IPS-15b (cell line): ENCODE results near the gene SCGB1C2.

Experiments used
- H3K27me3 ChIP-seq: one replicate; pipeline ENCODE4 v1.6.1; 2013; ENCODE audit warnings: low read length; ENCODE audit not compliant: control insufficient read depth, insufficient read depth
- H3K36me3 ChIP-seq: one replicate; pipeline ENCODE4 v1.6.1; 2013; ENCODE audit warnings: low read length; ENCODE audit not compliant: control insufficient read depth, insufficient read depth
- H3K4me1 ChIP-seq: one replicate; pipeline ENCODE4 v1.6.1; 2013; ENCODE audit warnings: mild to moderate bottlenecking, low read length; ENCODE audit not compliant: control insufficient read depth, insufficient read depth
- H3K4me3 ChIP-seq: one replicate; pipeline ENCODE4 v1.5.1; 2013; ENCODE audit warnings: low read depth, low read length
- H3K9ac ChIP-seq: one replicate; pipeline ENCODE4 v1.6.1; 2013; ENCODE audit warnings: low read depth, mild to moderate bottlenecking, low read length
- H3K9me3 ChIP-seq: one replicate; pipeline ENCODE4 v1.6.1; 2013; ENCODE audit warnings: mild to moderate bottlenecking, low read length; ENCODE audit not compliant: control insufficient read depth, insufficient read depth

Gene SCGB1C2

DNA sequence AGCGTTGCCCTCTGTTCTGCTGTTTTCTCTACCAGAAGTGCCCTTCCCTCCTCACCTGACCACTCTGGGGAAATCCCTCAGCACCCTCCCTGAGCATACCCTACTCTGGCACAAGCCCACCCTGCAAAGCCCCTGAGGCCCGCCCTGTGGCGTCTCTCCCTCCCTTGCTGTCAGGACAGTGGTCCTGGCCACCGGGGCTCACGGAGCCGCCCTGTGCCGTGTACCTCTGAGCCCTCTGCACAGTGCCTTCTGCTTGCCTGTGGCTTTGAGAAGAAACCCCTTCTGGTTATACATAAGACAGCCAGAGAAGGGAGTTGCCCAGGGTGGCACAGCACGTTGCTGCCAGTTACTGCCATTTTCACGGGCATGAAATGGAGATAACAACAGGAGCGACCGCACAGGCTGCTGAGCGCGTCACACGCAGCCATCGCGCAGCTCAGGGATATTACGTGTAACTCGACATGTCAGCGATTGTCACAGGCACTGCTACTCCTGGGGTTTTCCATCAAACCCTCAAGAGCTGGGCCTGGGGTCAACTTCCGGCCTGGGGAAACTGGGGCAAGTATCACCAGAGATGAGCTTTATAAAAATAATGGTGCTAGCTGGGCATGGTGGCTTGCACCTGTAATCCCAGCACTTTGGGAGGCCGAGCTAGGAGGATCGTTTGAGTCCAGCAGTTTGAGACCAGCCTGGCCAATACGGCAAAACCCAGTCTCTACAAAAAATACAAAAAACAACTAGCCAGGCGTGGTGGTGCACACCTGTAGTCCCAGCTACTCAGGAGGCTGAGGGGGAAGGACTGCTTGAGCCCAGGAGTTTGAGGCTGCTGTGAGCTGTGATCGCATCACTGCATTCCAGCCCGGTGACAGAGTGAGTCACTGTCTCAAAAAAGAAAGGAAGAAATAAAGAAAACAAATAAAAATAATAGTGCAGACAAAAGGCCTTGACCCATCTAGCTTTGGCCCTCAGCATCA, 14.8 kb downstream of the SCGB1C2 start:
- Histone ChIP-seq H3K27me3 (no peaks in the 10 kb centered on the region), H3K4me3 (no peak overlapping the region), H3K36me3 (no peaks in the 10 kb centered on the region), H3K9ac (no peak overlapping the region), H3K9me3 (no peaks in the 10 kb centered on the region), H3K4me1 (no peaks in the 10 kb centered on the region)

DNA sequence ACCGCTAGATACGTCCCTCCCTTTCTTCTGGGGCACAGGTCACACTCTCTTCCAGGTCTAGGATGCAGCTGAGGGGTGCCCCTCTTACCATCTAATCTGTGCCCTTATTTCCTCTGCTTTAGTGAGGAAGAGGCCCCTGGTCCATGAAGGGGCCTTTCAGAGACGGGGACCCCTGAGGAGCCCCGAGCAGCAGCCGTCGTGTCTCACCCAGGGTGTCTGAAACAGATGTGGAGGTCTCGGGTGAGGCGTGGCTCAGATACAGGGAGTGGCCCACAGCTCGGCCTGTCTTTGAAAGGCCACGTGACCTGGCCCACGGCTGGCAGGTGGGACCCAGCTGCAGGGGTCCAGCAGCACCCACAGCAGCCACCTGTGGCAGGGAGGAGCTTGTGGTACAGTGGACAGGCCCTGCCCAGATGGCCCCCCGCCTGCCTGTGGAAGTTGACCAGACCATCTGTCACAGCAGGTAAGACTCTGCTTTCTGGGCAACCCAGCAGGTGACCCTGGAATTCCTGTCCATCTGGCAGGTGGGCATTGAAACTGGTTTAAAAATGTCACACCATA, 15.6 kb downstream of the SCGB1C2 start:
- Histone ChIP-seq H3K27me3 (no peaks in the 10 kb centered on the region), H3K36me3 (no peaks in the 10 kb centered on the region), H3K9ac (no peak overlapping the region), H3K4me3 (no peak overlapping the region), H3K4me1 (no peaks in the 10 kb centered on the region), H3K9me3 (no peaks in the 10 kb centered on the region)

DNA sequence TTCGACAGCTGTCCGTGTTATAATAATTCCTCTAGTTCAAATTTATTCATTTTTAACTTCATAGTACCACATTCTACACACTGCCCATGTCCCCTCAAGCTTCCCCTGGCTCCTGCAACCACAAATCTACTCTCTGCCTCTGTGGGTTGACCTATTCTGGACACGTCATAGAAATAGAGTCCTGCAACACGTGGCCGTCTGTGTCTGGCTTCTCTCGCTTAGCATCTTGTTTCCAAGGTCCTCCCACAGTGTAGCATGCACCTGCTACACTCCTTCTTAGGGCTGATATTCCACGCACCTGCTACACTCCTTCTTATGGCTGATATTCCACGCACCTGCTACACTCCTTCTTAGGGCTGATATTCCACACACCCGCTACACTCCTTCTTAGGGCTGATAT, 16.5 kb downstream of the SCGB1C2 start:
- no peak overlapping the region for H3K9ac ChIP-seq
- H3K9me3 ChIP-seq, result no peaks in the 10 kb centered on the region
- no peaks in the 10 kb centered on the region for H3K36me3 ChIP-seq
- no peak overlapping the region for H3K4me3 ChIP-seq
- no peaks in the 10 kb centered on the region for H3K4me1 ChIP-seq
- H3K27me3 ChIP-seq, result no peaks in the 10 kb centered on the region

DNA sequence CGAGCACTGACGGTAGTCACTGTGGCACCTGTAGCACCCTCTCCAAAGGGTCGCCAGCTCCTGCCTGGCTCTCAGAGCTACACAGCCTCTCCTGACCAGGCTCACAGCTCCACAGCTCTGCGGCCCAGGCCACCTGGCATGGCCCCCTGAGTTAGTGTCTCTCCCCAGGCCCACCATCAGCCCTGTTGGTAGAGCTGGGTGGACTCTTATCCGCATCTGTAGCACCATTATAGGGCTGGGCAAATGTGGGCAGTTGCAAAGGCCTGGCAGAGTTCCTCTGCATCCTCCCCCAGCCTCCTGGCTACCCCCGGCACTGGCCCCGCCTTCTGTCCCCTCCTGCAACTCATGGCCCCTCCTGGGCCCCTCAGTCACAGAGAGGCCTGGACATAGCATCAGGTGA, 18.2 kb downstream of the SCGB1C2 start:
- H3K36me3 ChIP-seq, result no peaks in the 10 kb centered on the region
- no peak overlapping the region for H3K4me3 ChIP-seq
- no peaks in the 10 kb centered on the region for H3K4me1 ChIP-seq
- H3K9ac ChIP-seq, result no peak overlapping the region
- no peaks in the 10 kb centered on the region for H3K9me3 ChIP-seq
- H3K27me3 ChIP-seq, result no peaks in the 10 kb centered on the region

DNA sequence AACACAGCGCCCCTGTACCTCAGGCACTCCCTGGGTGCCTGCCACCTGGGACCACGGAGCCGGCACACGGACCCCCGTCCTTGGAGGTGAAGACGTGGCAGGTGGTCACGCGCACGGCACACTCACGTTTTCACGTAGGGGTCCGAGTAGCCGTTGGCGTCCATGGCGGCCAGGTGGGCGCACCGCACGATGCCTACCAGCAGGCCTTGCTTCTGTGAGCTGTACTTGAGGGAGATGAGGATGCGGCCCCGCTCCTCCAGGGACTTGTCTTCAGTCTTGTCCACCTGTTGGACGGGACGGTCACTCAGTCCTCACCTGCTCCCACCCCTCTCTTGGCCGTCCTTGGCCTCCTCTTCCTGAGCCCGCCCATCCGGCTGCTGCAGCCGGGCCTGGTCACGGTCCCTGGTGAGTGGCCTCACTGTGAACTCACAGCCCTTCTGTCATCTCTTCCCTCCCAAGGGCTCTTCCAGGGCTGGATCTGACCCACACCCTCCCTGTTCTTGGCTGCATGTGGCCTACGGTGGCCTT, 18.8 kb downstream of the SCGB1C2 start:
- Histone ChIP-seq H3K27me3 (no peaks in the 10 kb centered on the region), H3K9ac (no peak overlapping the region), H3K4me1 (no peaks in the 10 kb centered on the region), H3K4me3 (no peak overlapping the region), H3K9me3 (no peaks in the 10 kb centered on the region), H3K36me3 (no peaks in the 10 kb centered on the region)

DNA sequence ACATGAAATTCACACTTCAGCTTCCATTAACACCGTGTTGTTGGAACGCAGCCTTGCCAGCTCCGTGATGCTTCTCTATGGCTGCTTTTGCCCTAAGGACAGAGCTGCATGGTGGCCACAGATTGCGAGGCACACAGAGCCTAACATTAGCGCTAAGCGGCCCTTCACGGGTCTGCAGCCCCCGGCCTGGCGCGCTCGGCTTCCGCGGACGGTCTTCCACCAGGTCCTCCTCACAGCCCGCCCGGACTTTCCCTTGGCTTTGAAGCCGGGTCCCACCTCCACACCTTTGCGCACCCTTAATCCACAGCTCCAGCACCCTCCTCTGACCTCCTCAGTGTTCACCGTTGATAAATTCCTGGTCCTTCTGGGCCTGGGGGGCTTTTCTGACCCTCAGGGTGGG, 19.6 kb downstream of the SCGB1C2 start:
- H3K4me1 ChIP-seq, result no peaks in the 10 kb centered on the region
- no peaks in the 10 kb centered on the region for H3K9me3 ChIP-seq
- no peaks in the 10 kb centered on the region for H3K27me3 ChIP-seq
- no peak overlapping the region for H3K4me3 ChIP-seq
- H3K9ac ChIP-seq, result no peak overlapping the region
- no peaks in the 10 kb centered on the region for H3K36me3 ChIP-seq

DNA sequence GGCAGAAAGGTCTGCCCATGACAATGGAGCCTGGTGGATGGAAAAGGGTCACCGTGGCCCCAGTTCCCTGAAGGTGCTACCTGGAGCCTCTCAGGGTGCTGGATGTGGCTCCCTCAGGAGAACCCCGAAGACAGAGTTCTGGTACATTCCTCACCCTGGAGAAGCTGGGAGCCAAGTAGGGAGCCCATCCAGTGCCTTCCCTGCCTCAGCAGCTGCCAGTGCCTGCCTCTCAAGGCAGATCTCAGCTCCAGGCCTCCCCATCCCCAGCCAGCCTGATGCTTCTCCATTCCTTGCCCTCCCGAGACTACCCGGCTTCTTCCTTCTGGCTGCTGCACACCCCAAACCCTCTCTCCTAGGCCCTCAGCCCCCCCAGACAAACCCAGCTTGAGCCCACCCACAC, 20.5 kb downstream of the SCGB1C2 start:
- no peak overlapping the region for H3K9ac ChIP-seq
- H3K9me3 ChIP-seq, result no peaks in the 10 kb centered on the region
- no peaks in the 10 kb centered on the region for H3K36me3 ChIP-seq
- no peak overlapping the region for H3K4me3 ChIP-seq
- no peaks in the 10 kb centered on the region for H3K27me3 ChIP-seq
- H3K4me1 ChIP-seq, result no peaks in the 10 kb centered on the region

DNA sequence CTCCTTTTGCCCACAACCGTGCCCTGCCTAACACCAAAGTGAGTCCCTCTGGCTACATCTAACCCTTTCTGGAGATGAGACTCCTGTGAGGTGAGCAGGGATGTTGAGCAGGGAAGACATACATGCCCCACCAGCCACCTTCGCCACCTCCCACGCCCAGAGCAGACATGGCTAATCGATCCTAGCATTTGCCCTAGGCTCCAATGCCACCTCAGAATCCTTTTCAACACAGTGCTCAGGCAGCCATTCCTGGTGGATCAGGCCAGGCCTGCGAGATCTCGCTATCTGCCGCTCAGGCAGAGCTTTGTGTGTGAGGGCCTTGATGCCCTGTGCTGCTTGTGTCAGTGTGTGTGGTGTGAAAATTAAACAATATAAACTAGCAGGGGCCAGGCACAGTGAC, 21.0 kb downstream of the SCGB1C2 start:
- H3K27me3 ChIP-seq, result no peaks in the 10 kb centered on the region
- H3K36me3 ChIP-seq, result no peaks in the 10 kb centered on the region
- no peak overlapping the region for H3K9ac ChIP-seq
- no peaks in the 10 kb centered on the region for H3K9me3 ChIP-seq
- no peak overlapping the region for H3K4me3 ChIP-seq
- no peaks in the 10 kb centered on the region for H3K4me1 ChIP-seq

DNA sequence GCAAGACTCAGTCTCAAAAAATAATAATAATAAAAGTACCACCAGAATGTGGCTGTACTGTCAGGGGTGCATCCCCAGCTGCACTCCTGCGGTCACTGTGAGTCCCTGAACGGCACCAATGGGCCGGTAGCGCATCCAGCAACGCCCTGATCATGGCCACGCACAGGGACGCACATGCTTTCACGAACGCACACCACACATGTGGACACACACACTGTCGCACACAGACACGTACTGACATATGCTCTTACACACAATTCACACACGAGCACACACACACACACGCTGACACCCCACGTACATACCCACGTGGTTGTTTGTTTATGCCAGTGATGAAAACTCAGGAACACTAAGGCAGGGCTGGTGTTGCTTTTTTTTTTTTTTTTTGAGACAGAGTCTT, 22.2 kb downstream of the SCGB1C2 start:
- no peaks in the 10 kb centered on the region for H3K4me1 ChIP-seq
- no peak overlapping the region for H3K9ac ChIP-seq
- no peaks in the 10 kb centered on the region for H3K36me3 ChIP-seq
- no peaks in the 10 kb centered on the region for H3K27me3 ChIP-seq
- H3K9me3 ChIP-seq, result no peaks in the 10 kb centered on the region
- no peak overlapping the region for H3K4me3 ChIP-seq

DNA sequence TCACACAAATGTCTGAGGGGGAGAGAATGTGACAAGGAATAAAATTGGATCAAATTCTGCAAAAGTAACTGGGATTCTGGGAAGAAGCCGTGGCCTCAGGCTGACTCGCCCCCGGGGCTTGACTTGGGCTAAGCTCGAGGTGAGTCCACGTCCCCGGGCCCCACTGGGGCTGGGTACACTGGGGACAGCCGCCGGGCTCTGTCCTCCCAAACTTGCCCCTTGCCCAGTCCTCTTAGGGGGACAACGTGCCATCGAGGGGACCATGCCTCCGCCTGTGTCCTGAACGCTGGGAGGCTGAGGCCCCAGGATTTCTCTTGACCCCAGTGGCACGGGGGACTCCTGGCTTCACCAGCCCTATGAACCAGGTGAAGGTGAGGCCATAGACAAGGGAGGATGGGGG, 23.0 kb downstream of the SCGB1C2 start:
- no peaks in the 10 kb centered on the region for H3K4me1 ChIP-seq
- H3K36me3 ChIP-seq, result no peaks in the 10 kb centered on the region
- H3K9ac ChIP-seq, result no peak overlapping the region
- no peaks in the 10 kb centered on the region for H3K27me3 ChIP-seq
- no peak overlapping the region for H3K4me3 ChIP-seq
- H3K9me3 ChIP-seq, result no peaks in the 10 kb centered on the region

DNA sequence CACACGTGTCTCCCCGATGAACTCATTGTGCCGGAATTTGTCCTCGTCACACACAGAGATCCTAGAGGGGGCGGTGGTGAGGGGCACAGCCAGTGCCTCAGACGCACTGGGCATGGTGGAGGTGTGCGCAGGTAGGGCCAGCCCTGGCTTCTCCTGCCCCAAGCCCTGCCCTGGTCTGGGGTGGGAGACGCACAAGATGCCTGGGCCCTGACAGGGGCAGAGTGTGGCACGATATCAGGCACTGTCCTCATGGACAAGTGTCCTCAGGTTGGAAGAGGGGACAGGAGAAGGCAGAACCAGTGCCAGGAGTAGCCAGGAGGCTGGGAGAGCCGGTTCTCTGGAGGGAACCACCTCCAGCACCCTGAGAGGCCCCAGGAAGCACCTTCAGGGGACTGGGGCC, 24.1 kb downstream of the SCGB1C2 start:
- Histone ChIP-seq H3K4me1 (no peaks in the 10 kb centered on the region), H3K36me3 (no peaks in the 10 kb centered on the region), H3K9me3 (no peaks in the 10 kb centered on the region), H3K27me3 (no peaks in the 10 kb centered on the region), H3K9ac (no peak overlapping the region), H3K4me3 (no peak overlapping the region)

DNA sequence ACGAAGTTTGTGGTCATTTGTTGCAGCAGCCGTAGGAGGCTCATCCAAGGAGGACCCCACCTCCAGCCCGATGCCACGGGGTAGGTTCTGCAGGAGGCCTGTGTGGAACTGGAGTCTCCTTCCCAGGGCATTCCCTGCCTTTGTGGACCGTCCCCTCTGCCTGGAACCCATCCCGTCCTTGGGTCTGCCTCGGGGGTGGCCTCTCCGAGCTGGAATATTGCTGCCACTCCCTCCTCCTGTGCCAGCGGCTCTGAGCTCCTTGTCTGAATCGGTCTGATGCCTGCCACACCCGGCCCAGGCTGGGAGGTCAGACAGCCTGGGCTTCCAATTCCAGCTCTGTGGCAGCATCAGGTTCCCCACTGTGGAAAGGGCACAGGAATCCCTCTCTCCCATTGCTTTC, 25.3 kb downstream of the SCGB1C2 start:
- Histone ChIP-seq H3K27me3 (no peaks in the 10 kb centered on the region), H3K4me3 (no peak overlapping the region), H3K36me3 (no peaks in the 10 kb centered on the region), H3K9ac (no peak overlapping the region), H3K9me3 (no peaks in the 10 kb centered on the region), H3K4me1 (no peaks in the 10 kb centered on the region)
